Hepatic stellate cell (primary cell): ENCODE measurements around the gene WDR91.
A peak's percentile ranks its signal among the peaks of the same experiment; 100 is the strongest.
"Not testable (repeated sequence)": the region's sequence is repeated elsewhere in the genome, so short reads cannot be mapped to it uniquely, and the experiment has no call there.

Source experiments
- DNase-seq: peaks from one replicate; pipeline ENCODE4 v3.0.0; 2011; ENCODE audit warnings: low spot score

WDR91 gene

GRCh38 chr7:135211179-135211945 is at the start of gene WDR91:
TSS of gene WDR91 (minus strand) at chr7:135211526. CDS start at chr7:135211502, 24 bp downstream.
- peak; percentile 98 for DNase-seq

- DNase-seq: no peak
Observed at GRCh38 chr7:135260470-135260869, 49.1 kb upstream of the WDR91 start.

GRCh38 chr7:135259702-135260101 is 48.4 kb upstream of the WDR91 start:
- no peak for DNase-seq

GRCh38 chr7:135258585-135258984 is 47.3 kb upstream of the WDR91 start:
- no peak for DNase-seq

- no peak for DNase-seq
Observed at GRCh38 chr7:135257790-135258189, 46.5 kb upstream of the WDR91 start.

GRCh38 chr7:135253851-135254771 is 42.8 kb upstream of the WDR91 start:
- DNase-seq: peak; percentile 83

- no peak for DNase-seq
Observed at GRCh38 chr7:135251496-135252391, 40.4 kb upstream of the WDR91 start.

- DNase-seq: no peak
Observed at GRCh38 chr7:135248546-135248945, 37.2 kb upstream of the WDR91 start.

GRCh38 chr7:135247746-135248471 is 36.6 kb upstream of the WDR91 start:
- DNase-seq: no peak

GRCh38 chr7:135246191-135246825 is 35.0 kb upstream of the WDR91 start:
- DNase-seq: no peak

GRCh38 chr7:135245226-135246190 is 34.2 kb upstream of the WDR91 start:
- DNase-seq: no peak

GRCh38 chr7:135242096-135242684 is 30.9 kb upstream of the WDR91 start:
- no peak for DNase-seq

GRCh38 chr7:135240441-135240840 is 29.1 kb upstream of the WDR91 start:
- no peak for DNase-seq

GRCh38 chr7:135239263-135239662 is 27.9 kb upstream of the WDR91 start:
- DNase-seq: no peak

GRCh38 chr7:135238112-135238744 is 26.9 kb upstream of the WDR91 start:
- DNase-seq: no peak

GRCh38 chr7:135236727-135237126 is 25.4 kb upstream of the WDR91 start:
- DNase-seq: no peak

- DNase-seq: no peak
Observed at GRCh38 chr7:135235841-135236240, 24.5 kb upstream of the WDR91 start.

- no peak for DNase-seq
Observed at GRCh38 chr7:135234727-135235126, 23.4 kb upstream of the WDR91 start.

GRCh38 chr7:135234095-135234494 is 22.8 kb upstream of the WDR91 start:
- DNase-seq: not testable (repeated sequence)
